GM19467 (cell line): Measurements from ENCODE around the gene KLK14.

ENCODE experiments used
- ATAC-seq: cut with Tn5 transposase; IDR thresholded peaks from one replicate; pipeline ENCODE4 v1.9.1; 2021; ENCODE audit warnings: mild to moderate bottlenecking, moderate library complexity; ENCODE audit not compliant: unreplicated experiment

The KLK14 gene

GRCh38 chr19:51055866-51056265, 26.8 kb downstream of the KLK14 start:
- no peak for ATAC-seq

GRCh38 chr19:51047031-51047335, 35.7 kb downstream of the KLK14 start:
- ATAC-seq = no peak

DNA sequence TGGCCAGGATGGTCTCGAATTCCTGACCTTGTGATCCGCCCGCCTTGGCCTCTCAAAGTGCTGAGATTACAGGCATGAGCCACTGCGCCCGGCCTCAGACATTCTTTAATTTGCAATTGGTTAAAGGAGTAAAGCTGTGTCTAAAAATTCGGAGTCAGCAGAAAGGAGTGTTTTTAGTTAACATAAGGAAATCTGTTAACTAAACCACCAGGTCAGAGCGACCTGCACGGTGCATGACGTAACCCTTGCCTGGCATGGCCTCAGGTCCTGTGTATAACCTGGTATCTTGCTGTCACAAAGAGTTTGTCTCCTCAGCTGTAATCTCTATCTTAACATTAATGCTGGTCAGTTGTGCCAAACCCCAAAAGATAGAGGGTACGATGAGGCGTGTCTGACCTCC, 38.4 kb downstream of the KLK14 start:
- no peak for ATAC-seq

GRCh38 chr19:51043497-51043896, 39.2 kb downstream of the KLK14 start:
- no peak for ATAC-seq

DNA sequence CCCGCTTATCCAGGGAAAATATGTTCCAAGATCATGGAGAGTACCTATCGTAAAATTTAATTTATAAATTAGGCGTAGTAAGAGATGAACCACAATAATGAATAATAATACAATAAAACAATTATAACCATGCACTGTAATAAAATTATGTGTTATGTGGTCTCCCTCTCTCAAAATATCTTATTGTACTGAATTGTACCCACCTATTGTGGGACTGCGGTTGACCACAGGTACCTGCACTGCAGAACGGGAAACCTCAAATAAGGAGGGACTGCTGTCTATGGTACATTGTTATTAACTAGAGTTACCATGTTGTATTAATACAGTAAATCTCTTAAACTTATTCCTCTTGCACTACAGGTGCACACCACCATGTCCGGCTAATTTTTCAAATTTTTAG, 42.5 kb downstream of the KLK14 start:
- no peak for ATAC-seq

DNA sequence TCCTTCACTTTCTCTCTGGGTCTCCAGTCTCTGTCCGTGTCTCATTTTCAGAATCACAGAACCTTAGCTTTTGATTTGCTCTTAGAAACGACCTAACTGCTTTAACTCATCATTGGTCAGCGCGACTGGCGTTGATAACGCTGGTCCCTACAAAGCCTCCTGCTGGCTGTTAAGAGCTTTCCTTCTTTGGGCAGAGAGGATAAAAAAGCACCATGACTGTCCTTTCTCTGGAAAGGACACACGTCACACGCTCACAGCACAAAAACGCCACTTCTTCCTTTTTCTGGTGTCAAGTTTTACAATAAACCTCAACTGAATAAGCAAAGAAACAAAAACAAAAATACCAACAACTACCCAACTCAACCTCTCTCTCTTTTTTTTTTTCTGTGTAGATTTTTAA, 46.2 kb downstream of the KLK14 start:
- ATAC-seq = no peak

DNA sequence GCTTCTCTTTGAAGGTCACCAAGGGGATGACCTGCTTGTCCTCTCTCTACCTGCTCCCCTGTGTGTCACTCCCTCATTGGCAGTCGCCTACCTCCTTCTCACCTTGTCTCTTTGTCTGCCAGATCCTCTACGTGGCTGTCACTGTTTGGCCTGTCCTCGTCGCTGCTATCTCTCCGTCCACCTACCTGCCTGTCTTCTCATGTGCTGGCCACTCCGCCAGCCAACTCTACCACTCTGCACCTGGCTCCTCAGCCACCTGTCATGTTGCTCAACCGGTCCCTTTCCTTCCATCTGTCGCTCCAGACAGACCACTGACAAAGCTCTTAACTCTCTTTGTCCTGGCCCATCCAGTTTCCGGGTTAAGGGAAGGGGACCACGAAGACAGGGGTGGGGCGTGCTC, 48.0 kb downstream of the KLK14 start, which contains the start of gene KLK12:
Gene KLK12 (minus strand): TSS at position 299 of the 400 bp plus-strand sequence. CDS start 381 bp downstream, outside the sequence.
- no peak for ATAC-seq

DNA sequence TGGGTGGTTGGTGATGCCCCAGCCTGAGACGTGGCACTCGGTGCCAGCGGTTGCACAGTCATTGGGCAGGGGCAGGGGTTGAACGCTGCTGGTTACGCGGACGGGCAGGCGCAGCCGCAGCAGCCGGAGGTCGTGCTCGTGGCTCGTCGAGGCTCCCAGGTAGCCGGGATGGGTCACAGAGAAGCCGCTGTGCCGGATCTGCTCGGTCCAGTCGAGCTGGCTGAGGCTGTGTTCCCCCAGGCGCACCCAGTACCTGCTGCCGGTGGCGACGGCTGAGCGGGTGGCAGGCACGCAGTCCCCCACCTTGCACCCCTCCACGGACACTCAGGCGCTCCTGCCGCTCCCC, 50.8 kb downstream of the KLK14 start:
- ATAC-seq = no peak

GRCh38 chr19:51031220-51031879, 51.3 kb downstream of the KLK14 start:
- no peak for ATAC-seq

DNA sequence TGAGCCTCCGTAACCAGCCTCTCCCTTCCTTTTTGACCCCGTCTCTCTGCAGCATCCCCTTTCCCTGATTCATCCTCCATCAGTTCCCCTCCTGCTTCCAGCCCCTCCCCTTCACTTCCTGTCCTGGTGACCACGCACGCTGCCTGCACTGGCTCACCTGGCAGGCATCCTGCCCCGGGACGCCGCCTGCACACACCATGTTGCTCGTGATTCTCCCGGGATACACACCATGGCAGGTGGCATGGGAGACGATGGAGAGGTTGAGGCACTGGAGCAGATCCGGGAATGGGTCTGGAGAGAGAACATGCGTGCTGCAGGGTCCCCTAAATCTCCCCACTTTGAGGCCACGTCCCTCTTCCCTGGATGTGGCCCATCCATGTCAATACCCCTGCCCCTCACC, 52.1 kb downstream of the KLK14 start:
- no peak for ATAC-seq

DNA sequence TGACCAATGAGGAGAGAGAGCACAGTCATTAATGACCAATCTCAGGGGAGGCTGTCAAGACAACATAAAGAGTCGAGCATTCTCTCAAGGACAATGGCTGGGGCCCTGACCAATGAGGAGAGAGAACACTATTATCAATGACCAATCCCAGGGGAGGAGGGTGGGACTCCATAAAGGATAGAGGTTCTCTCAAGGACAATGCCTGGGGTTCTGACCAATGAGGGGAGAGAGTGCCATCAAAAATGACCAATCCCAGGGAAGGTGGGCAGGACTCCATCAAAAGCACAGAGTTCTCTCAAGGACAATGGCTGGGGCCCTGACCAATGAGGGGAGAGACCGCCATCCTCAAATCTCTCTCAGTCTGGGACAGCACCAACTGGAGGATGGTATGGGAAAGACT, 53.0 kb downstream of the KLK14 start:
- no peak for ATAC-seq
